DMS153 treated with DMSO at 0.1 percent for 48 hours (cell line): ENCODE data around the gene HLA-DMA.
"Not testable (repeated sequence)": the region's sequence is repeated elsewhere in the genome, so short reads cannot be mapped to it uniquely, and the experiment has no call there.

Experiments
- DNase-seq: peaks from one replicate; lab custom pipeline; 2025; ENCODE audit not compliant: unreplicated experiment; lab: John Stamatoyannopoulos, UW

The HLA-DMA gene

DNA sequence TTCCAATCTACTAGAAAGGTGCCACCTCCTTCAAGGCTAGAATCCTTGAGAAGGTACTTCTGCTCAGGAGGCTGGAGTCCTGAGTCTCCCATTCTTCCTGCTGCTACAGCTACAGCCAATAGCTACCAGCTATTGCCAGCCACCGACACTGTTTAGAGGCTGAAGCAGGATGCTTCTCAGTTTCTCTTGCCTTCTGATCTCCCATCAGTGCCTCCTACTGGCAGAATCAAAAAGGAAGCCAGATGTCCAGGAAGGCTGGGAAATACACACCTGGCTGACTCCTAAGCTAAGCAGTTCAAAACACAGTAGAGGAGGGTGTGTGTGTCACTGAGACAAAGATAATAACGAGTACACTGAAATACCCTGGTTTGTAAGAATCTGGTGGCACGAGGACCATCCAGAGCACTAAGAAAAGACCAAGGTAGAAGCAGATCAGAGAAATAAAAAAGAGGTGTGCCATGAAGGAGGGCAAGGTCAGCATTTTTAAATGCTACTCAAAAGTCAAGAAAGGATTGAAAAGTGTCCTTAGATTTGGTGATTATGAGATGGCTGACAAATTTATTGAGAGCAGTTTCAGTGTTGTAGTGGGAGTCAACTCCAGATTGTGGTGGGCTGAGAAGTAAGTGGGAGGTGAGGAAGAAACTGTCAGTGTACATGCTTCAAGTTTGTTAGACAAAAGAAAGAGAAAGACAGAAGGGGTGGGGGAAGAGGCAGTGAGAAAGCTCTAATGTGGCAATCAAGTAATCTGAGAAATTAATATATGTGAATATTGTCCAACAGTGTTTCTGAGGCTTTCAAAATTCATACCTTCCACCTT, 2.3 kb upstream of the HLA-DMA start:
- DNase-seq, result no peak

DNA sequence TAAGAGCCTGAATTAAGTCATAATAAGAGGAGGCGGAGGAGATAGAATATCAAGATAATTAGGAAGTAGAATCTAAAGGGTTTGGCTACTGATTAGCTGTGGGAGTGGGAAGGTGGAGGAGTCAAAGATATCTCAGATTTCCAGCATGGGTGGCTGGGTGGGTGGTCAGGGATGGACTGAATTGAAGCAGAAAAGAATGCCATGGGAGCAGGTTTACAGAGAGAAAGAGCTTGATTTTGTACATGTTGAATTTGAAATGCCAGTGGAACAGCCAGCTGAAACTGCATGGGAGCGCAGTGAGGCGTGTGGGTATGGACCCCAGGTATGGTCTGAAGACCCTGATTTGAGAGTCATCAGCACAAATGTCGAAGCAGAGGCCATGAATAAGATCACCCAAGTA, 1.4 kb upstream of the HLA-DMA start:
- no peak for DNase-seq

DNA sequence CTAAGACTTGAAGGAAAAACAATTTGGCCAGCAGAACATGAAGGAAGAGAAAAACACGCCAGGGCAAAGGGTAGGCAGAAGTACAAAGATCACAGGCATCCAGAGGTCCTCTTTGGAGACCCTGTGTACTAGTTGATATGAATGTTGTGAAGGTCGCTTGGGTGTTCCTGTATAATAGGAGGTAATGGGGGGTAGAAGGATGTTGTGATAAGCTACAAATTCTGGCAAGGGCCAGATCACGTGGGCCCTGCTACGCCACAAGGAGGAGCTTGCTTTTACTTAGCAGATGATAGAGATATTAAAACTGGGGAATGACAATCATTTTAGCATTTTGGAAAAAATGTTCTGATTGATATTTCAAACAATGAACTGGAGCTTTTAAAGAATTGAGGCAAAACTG, 878 bp upstream of the HLA-DMA start:
- DNase-seq, result no peak

DNA sequence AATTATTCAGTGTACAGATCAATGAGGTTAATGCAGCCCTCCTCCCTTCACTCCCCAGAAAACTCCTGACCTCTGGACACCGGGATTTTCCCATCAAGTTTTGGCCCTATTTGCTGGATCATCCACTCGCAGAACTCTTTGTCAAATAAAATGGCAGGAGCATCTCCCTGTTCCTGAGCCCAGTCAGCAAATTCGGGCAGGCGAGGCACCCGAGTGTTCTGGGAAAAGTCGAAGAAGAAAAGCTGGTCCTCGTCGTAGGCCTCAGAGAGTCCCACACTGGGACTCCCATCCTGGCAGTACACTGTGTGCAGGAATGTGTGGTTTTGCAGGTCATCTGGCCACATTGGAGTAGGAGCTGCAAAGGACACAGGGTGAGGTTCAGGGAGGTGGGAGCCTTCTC, 2.4 kb downstream of the HLA-DMA start:
- DNase-seq, result no peak

DNA sequence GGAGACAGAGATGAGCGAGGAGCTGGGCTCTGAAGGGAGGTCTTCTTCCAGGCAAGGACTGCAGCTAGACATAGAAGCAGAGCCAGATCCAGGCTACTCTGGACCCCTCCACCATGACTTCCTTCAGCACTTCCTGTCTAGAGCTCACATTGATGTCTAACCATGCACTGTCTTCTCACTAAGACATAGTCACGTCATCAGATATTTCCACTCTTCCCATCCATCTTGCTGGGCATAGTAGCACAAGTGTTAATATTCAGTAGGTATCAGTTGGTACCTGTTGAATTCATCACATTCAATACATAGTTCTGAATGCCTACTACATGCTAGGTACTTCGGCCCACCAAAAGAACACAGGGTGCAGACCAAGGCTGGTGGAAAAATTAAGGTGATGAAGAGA, 2.9 kb downstream of the HLA-DMA start:
- DNase-seq, result no peak

DNA sequence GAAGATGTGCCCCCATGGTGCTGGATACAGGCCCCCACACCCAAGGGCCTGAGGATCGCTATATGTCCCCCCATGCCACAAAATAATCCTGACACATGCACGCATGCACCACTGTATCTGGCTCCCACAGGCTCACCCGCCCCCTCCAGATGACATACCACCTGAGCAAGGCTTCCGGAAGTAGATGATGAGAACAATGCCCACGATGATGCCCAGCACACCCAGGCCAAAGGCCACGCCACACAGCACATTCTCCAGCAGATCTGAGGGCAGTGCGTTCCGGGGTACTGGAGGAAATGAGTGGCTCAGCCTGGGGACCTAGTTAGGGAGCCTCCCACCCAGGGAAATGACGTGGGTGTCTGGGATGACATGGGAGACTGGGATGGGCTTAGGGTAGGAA, 3.8 kb downstream of the HLA-DMA start:
- DNase-seq, result no peak

DNA sequence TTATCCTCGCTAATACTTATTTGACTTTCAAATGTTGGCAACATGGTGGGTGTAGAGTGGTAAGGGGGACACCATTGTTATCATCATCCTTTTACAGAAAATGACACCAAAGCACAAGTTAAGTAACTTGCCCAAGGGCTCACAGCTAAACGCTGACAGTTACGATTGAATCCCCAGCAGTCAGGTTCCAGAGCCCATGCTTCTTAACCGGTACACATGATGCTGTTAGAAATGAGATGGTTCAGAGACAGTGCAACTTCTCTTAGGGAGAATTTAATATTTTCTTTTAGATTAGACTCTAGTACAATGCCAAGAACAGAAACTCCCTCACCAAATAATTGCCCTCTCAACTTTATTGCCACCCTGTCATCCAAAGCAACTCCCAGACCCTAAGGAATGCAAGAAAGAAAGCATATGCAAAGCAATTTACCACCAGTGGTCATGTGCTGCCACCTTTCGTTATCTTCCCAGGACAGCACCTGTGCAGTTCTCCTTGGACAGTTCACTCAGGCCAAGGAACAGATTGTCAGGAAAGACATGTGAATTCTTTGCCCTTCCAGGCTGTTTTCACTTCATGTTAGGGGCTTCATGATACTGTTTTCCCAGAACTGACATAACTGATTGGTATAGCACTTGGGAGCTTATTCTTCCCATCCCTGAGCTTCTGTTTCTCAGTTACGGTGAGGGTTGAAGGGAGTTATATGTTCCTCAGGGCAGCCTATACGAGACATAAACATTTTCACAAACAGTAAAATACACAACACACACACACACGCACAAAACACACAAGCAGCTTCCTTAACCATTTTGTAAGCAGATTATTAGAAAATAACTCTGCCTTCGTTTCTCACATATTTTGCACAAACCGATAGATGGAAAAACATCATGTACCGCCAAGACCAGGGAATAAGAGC, 5.1 kb downstream of the HLA-DMA start:
- DNase-seq, result peak; percentile 29

DNA sequence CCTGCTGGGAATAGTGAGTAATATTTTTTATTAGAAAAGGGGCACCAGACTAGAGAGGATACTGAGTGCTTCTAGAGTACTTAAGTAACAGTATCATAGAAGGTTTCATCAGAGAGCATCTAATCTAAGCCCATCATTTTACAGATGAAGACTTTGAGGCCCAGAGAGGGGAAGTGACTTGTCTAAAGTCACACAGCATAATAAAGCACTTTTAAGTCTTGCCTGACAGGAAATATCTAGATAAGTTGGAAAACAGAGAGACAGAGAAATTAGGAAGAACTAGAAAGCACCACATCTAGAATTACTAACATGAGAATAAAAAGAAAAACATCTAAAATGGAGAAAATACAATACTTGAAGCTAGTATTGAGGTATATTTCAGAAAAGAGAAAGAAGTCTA, 6.0 kb downstream of the HLA-DMA start:
- DNase-seq, result no peak

DNA sequence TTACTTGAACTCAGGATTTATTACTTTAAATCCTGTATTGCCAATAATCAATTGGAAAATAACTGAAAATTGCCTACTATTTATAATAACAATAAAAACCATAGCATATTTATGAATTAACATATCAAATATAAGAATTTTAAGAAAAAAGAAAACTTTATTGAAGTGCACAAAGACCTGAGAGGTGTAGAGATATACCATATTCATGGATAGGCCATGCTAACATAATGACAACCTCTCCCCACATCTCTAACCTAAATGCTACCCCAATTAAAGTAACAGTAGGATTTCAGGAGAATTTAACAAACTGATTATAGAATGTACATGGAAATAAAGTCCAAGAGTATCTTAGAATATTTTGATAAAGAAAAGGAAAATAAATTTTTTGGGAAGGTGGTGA, 6.9 kb downstream of the HLA-DMA start:
- no peak for DNase-seq

DNA sequence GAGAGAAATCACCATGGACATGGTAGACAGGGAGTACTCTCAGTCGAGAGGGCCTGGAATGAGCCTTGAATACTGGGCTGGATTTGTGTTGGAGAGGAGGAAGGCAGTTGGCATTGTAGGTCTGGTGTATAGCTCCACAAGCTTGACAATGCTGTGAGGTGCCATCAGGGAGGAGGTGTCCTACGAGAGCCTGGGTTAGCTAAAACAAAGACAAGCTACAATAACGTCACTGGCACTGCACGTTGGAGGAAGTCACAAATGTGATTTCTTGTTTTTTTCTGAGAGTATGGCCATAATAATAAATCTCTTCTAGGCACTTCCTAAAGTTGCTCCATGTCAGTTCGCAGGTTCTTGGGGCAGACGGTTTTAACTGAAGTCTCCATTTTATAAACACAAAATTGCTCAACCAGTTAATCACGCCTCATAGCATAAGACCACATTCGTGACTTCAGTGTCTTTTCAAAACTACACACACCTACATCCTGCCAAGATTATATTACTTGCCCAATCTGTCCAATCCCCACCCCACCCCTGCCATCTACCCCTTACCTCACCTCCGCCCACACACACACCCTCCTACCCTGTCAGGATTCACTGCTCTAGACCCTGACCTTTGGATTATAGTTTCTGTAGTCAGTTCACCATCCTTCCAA, 7.7 kb downstream of the HLA-DMA start:
- no peak for DNase-seq

DNA sequence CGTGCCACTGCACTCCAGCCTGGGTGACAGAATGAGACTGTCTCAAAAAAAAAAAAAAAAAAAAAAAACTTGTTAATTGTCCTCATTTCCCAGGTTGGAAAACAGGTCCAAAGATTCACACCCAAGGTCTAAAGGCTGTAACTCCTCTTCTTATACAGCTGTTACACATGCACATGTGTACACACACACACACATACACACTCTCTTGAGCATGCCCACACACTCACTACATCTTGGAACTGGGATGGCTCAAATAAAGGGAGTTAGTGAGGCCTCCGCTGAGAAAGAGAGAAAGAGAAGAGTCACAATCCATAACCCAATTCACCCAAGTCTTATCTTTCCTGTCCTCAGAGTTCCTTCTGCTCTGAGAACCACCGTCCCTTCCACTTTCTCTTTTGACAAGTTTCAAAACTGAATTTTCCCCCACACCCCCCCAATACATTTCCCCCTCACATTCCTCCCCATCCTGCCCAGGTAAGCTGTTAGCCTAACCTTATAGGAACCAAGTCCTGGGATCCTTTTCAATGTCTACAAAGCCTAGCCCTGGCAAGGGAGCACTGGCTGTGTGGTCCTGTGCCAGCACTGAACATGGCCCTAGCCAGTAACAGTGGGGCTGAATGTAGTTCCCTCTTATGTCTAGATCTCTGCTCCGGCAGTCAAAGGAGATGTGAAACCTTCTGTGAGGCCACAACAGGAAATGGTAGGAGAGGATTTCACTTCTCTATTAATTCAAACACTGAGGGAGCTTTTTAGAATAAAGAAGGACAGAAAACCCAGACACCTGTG, 8.8 kb downstream of the HLA-DMA start:
- no peak for DNase-seq

DNA sequence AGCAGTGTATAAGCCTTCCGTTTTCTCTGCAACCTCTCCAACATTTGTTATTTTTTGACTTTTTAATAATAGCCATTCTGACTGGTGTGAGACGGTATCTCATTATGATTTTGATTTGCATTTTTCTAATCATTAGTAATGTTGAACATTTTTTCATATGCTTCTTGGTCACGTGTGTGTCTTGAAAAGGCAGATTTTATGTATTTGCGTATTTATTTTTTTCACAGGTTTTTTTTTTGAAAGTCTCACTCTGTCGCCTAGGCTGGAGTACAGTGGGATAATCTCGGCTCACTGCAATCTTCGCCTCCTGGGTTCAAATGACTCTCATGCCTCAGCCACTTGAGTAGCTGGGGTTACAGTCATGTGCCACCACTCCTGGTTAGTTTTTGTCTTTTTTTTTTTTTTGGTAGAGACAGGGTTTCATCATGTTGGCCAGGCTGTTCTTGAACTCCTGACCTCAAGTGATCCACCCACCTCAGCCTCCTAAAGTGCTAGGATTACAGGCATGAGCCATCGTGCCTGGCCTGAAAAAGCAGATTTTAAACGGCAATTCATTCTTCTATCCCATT, 10.3 kb downstream of the HLA-DMA start:
- not testable (repeated sequence) for DNase-seq

DNA sequence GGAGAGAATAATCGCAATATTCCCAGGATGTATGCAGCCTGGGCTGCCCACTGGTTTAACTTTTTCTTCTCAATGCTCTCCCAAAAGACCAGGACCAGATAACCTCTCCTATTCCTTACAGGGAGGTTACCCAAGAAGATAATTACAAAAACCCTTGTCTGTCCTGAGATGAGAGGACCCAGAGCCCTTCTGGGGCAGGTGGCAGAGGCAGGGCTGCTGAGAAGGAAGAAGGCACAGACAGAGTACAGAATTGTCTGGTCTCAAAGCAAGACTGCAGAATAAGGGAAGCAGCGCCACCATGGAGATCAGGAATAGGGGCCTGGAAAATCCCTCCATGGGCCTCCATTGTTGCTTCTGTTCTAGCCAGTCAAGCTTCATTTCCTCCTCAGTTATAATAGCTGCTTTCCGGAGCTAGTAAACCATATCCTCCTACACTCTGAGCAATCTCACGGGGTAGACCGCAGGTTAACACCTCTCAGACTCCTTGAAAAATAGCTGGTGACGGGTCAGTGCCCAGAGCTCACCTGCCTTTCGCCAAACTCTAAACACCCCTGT, 11.6 kb downstream of the HLA-DMA start:
- peak; percentile 49 for DNase-seq

DNA sequence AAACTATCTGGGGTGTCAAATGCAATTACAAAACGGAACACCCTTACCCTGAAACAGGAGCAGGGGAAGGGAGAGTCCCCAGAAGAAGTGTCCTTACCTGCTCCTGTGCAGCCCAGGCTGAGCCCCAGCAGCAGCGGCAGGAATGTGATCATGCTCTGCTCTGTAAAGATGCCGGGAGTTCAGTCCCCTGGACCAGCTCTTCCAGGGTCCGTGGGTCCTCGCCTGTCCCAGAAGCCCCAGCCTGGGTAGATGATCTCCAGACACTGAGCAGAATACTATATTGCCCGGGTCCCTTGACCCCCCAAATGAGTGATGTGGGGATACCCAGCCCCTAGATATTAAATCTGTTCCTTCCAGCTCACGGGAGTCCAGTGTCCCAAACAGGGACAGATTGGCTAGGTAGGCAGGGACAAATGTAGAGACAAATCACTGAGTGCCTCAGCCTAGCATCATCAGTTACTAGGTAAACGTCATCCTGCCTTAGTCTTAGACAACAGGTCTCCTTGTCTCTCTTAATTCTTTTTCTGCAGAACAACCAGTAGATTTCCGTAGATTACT, 12.2 kb downstream of the HLA-DMA start, which contains the start of gene HLA-DMB:
HLA-DMB (minus strand) TSS at position 373 of the 558 bp plus-strand sequence; CDS start at position 152, 221 bp downstream.
- peak; percentile 88 for DNase-seq

DNA sequence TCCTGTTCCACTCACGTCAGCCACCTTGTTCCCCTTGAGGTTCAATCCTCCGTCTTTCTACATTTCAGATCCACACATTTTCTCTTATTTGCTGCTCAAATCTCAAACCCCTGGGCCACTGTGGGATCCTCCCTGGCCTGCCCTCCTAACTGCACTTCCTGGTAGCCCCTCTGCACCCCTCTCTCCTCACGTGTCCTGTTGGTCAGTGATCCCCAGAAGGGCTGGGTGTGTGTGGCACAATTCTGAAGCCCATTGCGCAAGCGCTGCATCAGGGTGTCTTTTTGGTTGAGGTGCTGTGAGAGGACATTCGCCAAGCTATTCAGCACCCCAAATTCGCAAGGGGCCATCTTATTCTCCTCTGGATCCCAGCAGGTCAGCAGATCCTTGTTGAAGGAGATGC, 14.4 kb downstream of the HLA-DMA start:
- no peak for DNase-seq

DNA sequence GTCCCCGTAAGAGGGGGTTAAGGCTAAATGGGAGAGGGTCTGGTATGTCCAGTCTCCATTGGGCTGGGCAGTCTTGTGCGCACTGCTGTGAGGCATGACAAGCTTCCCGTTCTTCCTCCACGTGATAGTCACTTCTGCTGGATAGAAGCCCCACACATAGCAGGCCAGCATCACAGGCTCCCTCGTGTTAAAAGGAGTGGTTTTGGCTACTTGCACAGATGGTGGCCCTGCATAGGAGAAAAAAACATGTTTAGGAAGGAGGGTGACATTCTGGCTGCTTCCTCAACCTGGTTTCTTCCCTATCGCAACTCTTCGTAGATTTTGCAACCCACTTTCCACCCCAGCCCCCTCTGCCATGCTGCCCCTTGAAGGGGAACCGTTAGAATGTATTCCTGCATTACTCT, 15.7 kb downstream of the HLA-DMA start:
- no peak for DNase-seq

DNA sequence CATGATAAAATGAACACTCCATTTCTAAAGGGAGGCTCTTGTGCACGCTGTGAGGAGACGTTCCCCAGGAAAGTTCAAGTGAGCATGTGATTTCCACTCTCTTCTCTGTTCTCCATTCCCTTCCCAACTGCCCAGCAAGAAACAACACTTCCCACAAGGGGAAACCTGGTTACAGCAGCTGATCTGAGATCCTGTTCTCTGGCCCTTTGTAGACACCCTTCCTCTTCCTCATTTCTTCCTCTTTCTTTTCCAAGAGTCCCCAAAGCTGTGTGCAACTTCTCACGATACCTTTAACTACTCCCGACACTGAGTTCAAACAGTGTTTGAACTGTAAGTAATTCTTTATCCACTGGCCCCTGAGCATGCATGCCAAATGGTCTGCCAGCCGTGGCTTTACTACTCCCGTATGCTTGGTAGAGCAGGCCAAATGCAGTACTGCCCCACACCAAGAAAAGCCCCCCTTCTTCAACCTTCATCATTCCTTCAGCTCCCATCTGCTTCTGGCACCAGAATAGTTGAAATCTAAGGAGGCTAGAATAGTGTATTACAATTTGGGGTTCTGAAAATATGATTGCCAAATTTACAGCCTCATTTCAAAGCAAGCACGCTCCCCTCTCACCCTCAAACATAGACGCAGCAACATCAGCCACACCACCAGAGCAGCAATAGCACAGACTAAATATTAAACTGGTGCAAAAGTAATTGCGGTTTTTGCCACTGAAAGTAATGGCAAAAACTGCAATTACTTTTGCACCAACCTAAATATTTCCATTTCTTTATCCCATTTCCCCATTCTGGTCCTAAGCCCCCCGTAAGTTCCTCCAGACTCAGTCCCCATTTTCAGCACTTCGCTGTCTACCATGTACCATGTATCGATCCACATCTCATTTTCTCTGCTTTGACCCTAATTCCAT, 16.4 kb downstream of the HLA-DMA start:
- DNase-seq, result no peak

DNA sequence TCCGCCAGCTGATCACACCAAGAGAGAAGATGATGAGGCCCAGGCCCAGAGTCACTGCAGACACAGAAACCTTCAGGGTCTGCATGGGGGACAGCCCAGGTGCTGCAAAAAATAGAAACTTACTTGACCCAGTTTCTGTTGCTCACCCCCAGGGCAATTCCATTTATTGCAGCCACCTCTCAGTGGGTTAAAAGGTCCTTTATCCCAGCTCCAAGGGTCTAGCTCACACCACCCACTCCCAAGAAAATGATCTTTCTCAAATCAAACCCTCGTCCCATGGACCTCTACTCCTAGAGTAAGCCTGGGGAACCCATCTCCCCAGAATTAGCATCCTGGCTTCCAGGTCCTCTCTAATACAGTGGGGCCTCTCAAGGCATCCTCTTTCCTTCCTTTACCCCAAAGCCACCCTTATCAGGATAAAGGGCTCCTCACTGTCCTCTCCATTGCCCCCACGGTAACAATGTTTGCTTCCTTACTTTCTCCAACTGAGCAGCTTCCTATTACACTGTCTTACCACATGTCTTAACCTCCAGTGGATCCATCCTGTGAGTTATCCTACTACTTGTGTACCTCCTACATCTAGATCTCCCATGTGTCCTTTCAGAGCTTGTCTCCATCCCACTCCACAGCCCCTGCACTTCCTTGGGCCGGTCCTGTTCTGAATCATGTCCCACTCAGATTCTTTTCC, 17.2 kb downstream of the HLA-DMA start:
- no peak for DNase-seq
